HFF-Myc (cell line): ENCODE results near the gene CYP51A1.
"Not testable (repeated sequence)": the region's sequence is repeated elsewhere in the genome, so short reads cannot be mapped to it uniquely, and the experiment has no call there.

Source experiments
- DNase-seq: peaks from one replicate; pipeline ENCODE4 v3.0.0-alpha.2; 2011; ENCODE audit warnings: low read depth; ENCODE audit errors: extremely low read depth
- H3K4me3 ChIP-seq: replicated peaks from 2 replicates; pipeline ENCODE4 v1.5.1; 2011; ENCODE audit warnings: low read depth, mild to moderate bottlenecking, control low read depth, low read length
- CTCF ChIP-seq: IDR thresholded peaks from 2 replicates; pipeline ENCODE4 v1.5.1; 2012; ENCODE audit warnings: mild to moderate bottlenecking, low read depth, low read length, control low read depth; ENCODE audit errors: missing control alignments

The CYP51A1 gene

GRCh38 chr7:92156990-92157389 is 22.7 kb upstream of the CYP51A1 start:
- H3K4me3 ChIP-seq: no peak overlapping the region
- TF ChIP-seq CTCF: no peak
- DNase-seq: no peak

- no peak for DNase-seq
- no peak for TF ChIP-seq CTCF
- H3K4me3 ChIP-seq: no peak overlapping the region
Measured at GRCh38 chr7:92155108-92155739, 20.9 kb upstream of the CYP51A1 start.

- H3K4me3 ChIP-seq: no peak overlapping the region
- DNase-seq: no peak
- TF ChIP-seq CTCF: no peak
Measured at GRCh38 chr7:92150450-92151017, 16.3 kb upstream of the CYP51A1 start.

- no peak for DNase-seq
- no peak overlapping the region for H3K4me3 ChIP-seq
- TF ChIP-seq CTCF: no peak
Measured at GRCh38 chr7:92149736-92150239, 15.5 kb upstream of the CYP51A1 start.

GRCh38 chr7:92143192-92143880 is 9.1 kb upstream of the CYP51A1 start:
- not testable (repeated sequence) for DNase-seq, H3K4me3 ChIP-seq

- not testable (repeated sequence) for DNase-seq, H3K4me3 ChIP-seq
Measured at GRCh38 chr7:92142791-92143190, 8.5 kb upstream of the CYP51A1 start.

- H3K4me3 ChIP-seq: no peak overlapping the region
- no peak for DNase-seq
- TF ChIP-seq CTCF: no peak
Measured at GRCh38 chr7:92141161-92141560, 6.9 kb upstream of the CYP51A1 start.
